GM23338 (cell line): ENCODE results near the gene FHAD1. TPM values are rescaled to one million over a fixed set of nuclear protein-coding genes. Genes with fewer than 3 reads are reported as not detected.

Experiments used
- ATAC-seq: fragments of 200-7000 bp; cut with Tn5 transposase; 3 replicates; pipeline ENCODE4 v1.9.1; 2020
- DNase-seq: peaks from one replicate; pipeline ENCODE4 v3.0.0-alpha.2; 2015; ENCODE audit warnings: low spot score
- H2AFZ ChIP-seq: fragments of 200-600 bp; sonication (generic); 2 replicates; pipeline ENCODE4 v1.8.0; 2016; ENCODE audit warnings: antibody characterized with exemption, mild to moderate bottlenecking, moderate library complexity
- H3F3A ChIP-seq: fragments of 200-600 bp; sonication (generic); replicated peaks from 2 replicates; pipeline ENCODE4 v1.8.0; 2017; ENCODE audit warnings: antibody characterized with exemption, mixed run types, low read depth
- H3K27ac ChIP-seq: fragments of 200-600 bp; sonication (generic); 2 replicates; pipeline ENCODE4 v1.6.1; 2016; ENCODE audit warnings: low read depth
- H3K27me3 ChIP-seq: fragments of 200-600 bp; sonication (generic); 2 replicates; pipeline ENCODE4 v1.8.0; 2016; ENCODE audit warnings: mild to moderate bottlenecking, mixed run types, moderate library complexity; ENCODE audit not compliant: insufficient read depth
- H3K36me3 ChIP-seq: fragments of 200-600 bp; sonication (generic); 2 replicates; pipeline ENCODE4 v1.8.0; 2016; ENCODE audit warnings: mild to moderate bottlenecking; ENCODE audit not compliant: insufficient read depth
- H3K4me1 ChIP-seq: fragments of 200-600 bp; sonication (generic); 2 replicates; pipeline ENCODE4 v1.8.0; 2016; ENCODE audit warnings: mild to moderate bottlenecking, moderate library complexity; ENCODE audit not compliant: insufficient read depth
- H3K4me2 ChIP-seq: fragments of 200-600 bp; sonication (generic); 2 replicates; pipeline ENCODE4 v1.7.1; 2017; ENCODE audit warnings: mixed run types
- H3K4me3 ChIP-seq: fragments of 200-600 bp; sonication (generic); 2 replicates; pipeline ENCODE4 v1.6.1; 2016; ENCODE audit warnings: mixed run types
- H3K79me2 ChIP-seq: fragments of 200-600 bp; sonication (generic); replicated peaks from 2 replicates; pipeline ENCODE4 v1.8.0; 2017; ENCODE audit warnings: mild to moderate bottlenecking; ENCODE audit not compliant: insufficient read depth
- H3K9me2 ChIP-seq: fragments of 200-600 bp; sonication (generic); 2 replicates; pipeline ENCODE4 v1.8.0; 2017; ENCODE audit not compliant: insufficient read depth
- H4K20me1 ChIP-seq: fragments of 200-600 bp; sonication (generic); replicated peaks from 2 replicates; pipeline ENCODE4 v1.8.0; 2017; ENCODE audit warnings: mild to moderate bottlenecking; ENCODE audit not compliant: insufficient read depth
- H3K27ac Mint-ChIP-seq: 2 replicates; pipeline ENCODE4 v1.8.0; 2020; ENCODE audit warnings: inconsistent platforms, mild to moderate bottlenecking, moderate library complexity, mixed read lengths
- H3K27me3 Mint-ChIP-seq: 3 replicates; pipeline ENCODE4 v1.8.0; 2022; ENCODE audit warnings: low read depth, mild to moderate bottlenecking, moderate library complexity, mixed read lengths, inconsistent platforms; ENCODE audit not compliant: insufficient read depth, poor library complexity
- H3K36me3 Mint-ChIP-seq: 3 replicates; pipeline ENCODE4 v1.8.0; 2021; ENCODE audit warnings: low read depth, mild to moderate bottlenecking, inconsistent platforms, moderate library complexity, mixed read lengths
- H3K4me1 Mint-ChIP-seq: 3 replicates; pipeline ENCODE4 v1.8.0; 2020; ENCODE audit warnings: mild to moderate bottlenecking, inconsistent platforms, mixed read lengths
- H3K4me3 Mint-ChIP-seq: 3 replicates; pipeline ENCODE4 v1.8.0; 2021; ENCODE audit warnings: moderate library complexity, mild to moderate bottlenecking, inconsistent platforms, mixed read lengths
- H3K9me3 Mint-ChIP-seq: 3 replicates; pipeline ENCODE4 v1.8.0; 2020; ENCODE audit warnings: moderate library complexity, mild to moderate bottlenecking, inconsistent platforms, mixed read lengths
- CREB1 ChIP-seq: fragments of 250-450 bp; sonication (Bioruptor Pico); IDR thresholded peaks from 2 replicates; pipeline ENCODE4 v1.5.0; 2020; ENCODE audit warnings: low read depth, mild to moderate bottlenecking, moderate library complexity
- EZH2 ChIP-seq: fragments of 200-600 bp; sonication (generic); IDR thresholded peaks from one replicate; pipeline ENCODE4 v1.8.0; 2017; ENCODE audit warnings: antibody characterized with exemption, mild to moderate bottlenecking, low read depth; ENCODE audit not compliant: unreplicated experiment
- EZH2phosphoT487 ChIP-seq: fragments of 200-600 bp; sonication (generic); IDR thresholded peaks from one replicate; pipeline ENCODE4 v1.8.1; 2018; ENCODE audit warnings: antibody characterized with exemption; ENCODE audit not compliant: unreplicated experiment
- JUNB ChIP-seq: IDR thresholded peaks from one replicate; pipeline ENCODE4 v1.6.1; 2016; ENCODE audit warnings: antibody characterized with exemption; ENCODE audit not compliant: unreplicated experiment
- NANOG ChIP-seq: IDR thresholded peaks from 2 replicates; pipeline ENCODE4 v1.6.1; 2016; ENCODE audit warnings: antibody characterized with exemption, borderline replicate concordance
- POLR2AphosphoS5 ChIP-seq: IDR thresholded peaks from 2 replicates; pipeline ENCODE4 v1.6.1; 2016; ENCODE audit warnings: antibody characterized with exemption, low read depth
- STAT1 ChIP-seq: IDR thresholded peaks from one replicate; pipeline ENCODE4 v1.6.1; 2016; ENCODE audit warnings: antibody characterized with exemption; ENCODE audit not compliant: unreplicated experiment
- ZNF114 ChIP-seq: fragments of 250-450 bp; sonication (Bioruptor Pico); IDR thresholded peaks from 2 replicates; pipeline ENCODE4 v1.5.0; 2020; ENCODE audit warnings: mild to moderate bottlenecking, moderate library complexity
- ZNF331 ChIP-seq: fragments of 250-450 bp; sonication (Bioruptor Pico); IDR thresholded peaks from 2 replicates; pipeline ENCODE4 v1.5.0; 2020; ENCODE audit warnings: low read depth, mild to moderate bottlenecking, moderate library complexity
- polyA plus RNA-seq: library from polyadenylated mRNA; unstranded; fragments of >200 nt; fragmentation: Nextera tagmentation; extraction: Ambion mirVana; gene quantifications from 2 replicates; pipeline ENCODE4 v1.2.1, GENCODE V29; 2016
- total RNA-seq: library from RNA; depleted of rRNA; stranded (reverse); fragments of >200 nt; shearing (Covaris generic); gene quantifications from 2 replicates; pipeline ENCODE4 v1.2.3, GENCODE V29; 2014
- TF ChIP-seq, protein P1 (sequence below): IDR thresholded peaks from 2 replicates; pipeline ENCODE4 v1.6.1; 2016; ENCODE audit warnings: antibody characterized with exemption
- TF ChIP-seq, protein P2 (sequence below): IDR thresholded peaks from one replicate; pipeline ENCODE4 v1.6.1; 2018; ENCODE audit warnings: antibody characterized with exemption; ENCODE audit not compliant: unreplicated experiment
- TF ChIP-seq, protein P3 (sequence below): fragments of 250-450 bp; sonication (Bioruptor Pico); IDR thresholded peaks from 2 replicates; pipeline ENCODE4 v1.5.0; 2020; ENCODE audit warnings: mild to moderate bottlenecking, moderate library complexity
- TF ChIP-seq, protein P4 (sequence below), 2 experiments: fragments of 200-600 bp in 1 of 2; sonication (generic) in 1 of 2; conservative IDR thresholded peaks; 2 replicates each; pipeline versions ENCODE4 v1.5.1 to v1.6.1; 2016 to 2017; ENCODE audit warnings: antibody characterized with exemption in 2 of 2, low read depth in 2 of 2, mild to moderate bottlenecking in 2 of 2, moderate library complexity in 1 of 2

Gene FHAD1
- total and polyA plus RNA-seq, 2 experiments from 2014 or later: 1.8 to 3.3 TPM

DNA sequence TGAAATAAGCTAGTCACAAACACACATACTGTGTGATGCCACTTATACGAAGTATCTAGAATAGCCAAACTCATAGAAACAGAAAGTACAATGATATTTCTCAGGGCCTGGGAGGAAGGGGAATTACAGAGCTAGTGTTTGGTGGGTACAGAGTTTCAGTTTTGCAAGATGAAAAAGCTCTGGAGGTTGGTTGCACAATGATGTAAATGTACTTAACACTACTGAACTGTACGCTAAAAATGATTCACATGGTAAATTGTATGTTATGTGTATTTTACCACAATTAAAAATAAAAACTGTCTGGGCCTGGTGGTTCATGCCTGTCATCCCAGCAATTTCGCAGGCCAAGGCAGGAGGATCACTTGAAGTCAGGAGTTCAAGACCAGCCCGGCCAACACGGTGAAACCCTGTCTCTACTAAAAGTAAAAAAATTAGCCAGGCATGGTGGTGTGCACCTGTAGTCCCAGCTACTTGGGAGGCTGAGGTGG lies 15.3 kb upstream of the FHAD1 start (continued):
- TF ChIP-seq, protein P1, sequence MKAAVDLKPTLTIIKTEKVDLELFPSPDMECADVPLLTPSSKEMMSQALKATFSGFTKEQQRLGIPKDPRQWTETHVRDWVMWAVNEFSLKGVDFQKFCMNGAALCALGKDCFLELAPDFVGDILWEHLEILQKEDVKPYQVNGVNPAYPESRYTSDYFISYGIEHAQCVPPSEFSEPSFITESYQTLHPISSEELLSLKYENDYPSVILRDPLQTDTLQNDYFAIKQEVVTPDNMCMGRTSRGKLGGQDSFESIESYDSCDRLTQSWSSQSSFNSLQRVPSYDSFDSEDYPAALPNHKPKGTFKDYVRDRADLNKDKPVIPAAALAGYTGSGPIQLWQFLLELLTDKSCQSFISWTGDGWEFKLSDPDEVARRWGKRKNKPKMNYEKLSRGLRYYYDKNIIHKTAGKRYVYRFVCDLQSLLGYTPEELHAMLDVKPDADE: no peak

DNA sequence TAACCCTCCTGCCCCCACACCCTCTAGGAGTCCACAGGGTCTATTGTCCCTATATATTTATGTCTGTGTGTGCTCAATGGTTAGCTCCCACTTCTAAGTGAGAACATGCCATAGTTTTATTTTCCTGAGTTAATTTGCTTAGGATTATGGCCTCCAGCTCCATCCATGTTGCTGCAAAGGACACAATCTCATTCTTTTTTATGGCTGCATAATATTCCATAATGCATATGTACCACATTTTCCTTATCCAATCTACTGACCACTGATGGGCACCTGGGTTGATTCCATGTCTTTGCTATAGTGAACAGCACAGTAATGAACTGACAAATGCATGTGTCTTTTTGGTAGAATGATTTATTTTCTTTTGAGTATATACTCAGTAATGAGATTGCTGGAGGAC lies 13.3 kb upstream of the FHAD1 start:
- H3K4me1 Mint-ChIP-seq: peaks cover 9% of the 10 kb centered on the region
- no peak for TF ChIP-seq CREB1 (CRISPR knock-in tag)
- TF ChIP-seq ZNF331 (CRISPR knock-in tag): no peak
- no peak for TF ChIP-seq JUNB
- TF ChIP-seq EZH2: no peak
- TF ChIP-seq ZNF114 (CRISPR knock-in tag): no peak
- TF ChIP-seq STAT1: no peak
- TF ChIP-seq POLR2AphosphoS5: no peak
- no peak for TF ChIP-seq NANOG
- no peak for TF ChIP-seq EZH2phosphoT487
- TF ChIP-seq, protein P2, sequence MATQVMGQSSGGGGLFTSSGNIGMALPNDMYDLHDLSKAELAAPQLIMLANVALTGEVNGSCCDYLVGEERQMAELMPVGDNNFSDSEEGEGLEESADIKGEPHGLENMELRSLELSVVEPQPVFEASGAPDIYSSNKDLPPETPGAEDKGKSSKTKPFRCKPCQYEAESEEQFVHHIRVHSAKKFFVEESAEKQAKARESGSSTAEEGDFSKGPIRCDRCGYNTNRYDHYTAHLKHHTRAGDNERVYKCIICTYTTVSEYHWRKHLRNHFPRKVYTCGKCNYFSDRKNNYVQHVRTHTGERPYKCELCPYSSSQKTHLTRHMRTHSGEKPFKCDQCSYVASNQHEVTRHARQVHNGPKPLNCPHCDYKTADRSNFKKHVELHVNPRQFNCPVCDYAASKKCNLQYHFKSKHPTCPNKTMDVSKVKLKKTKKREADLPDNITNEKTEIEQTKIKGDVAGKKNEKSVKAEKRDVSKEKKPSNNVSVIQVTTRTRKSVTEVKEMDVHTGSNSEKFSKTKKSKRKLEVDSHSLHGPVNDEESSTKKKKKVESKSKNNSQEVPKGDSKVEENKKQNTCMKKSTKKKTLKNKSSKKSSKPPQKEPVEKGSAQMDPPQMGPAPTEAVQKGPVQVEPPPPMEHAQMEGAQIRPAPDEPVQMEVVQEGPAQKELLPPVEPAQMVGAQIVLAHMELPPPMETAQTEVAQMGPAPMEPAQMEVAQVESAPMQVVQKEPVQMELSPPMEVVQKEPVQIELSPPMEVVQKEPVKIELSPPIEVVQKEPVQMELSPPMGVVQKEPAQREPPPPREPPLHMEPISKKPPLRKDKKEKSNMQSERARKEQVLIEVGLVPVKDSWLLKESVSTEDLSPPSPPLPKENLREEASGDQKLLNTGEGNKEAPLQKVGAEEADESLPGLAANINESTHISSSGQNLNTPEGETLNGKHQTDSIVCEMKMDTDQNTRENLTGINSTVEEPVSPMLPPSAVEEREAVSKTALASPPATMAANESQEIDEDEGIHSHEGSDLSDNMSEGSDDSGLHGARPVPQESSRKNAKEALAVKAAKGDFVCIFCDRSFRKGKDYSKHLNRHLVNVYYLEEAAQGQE: no peak
- TF ChIP-seq, protein P3, sequence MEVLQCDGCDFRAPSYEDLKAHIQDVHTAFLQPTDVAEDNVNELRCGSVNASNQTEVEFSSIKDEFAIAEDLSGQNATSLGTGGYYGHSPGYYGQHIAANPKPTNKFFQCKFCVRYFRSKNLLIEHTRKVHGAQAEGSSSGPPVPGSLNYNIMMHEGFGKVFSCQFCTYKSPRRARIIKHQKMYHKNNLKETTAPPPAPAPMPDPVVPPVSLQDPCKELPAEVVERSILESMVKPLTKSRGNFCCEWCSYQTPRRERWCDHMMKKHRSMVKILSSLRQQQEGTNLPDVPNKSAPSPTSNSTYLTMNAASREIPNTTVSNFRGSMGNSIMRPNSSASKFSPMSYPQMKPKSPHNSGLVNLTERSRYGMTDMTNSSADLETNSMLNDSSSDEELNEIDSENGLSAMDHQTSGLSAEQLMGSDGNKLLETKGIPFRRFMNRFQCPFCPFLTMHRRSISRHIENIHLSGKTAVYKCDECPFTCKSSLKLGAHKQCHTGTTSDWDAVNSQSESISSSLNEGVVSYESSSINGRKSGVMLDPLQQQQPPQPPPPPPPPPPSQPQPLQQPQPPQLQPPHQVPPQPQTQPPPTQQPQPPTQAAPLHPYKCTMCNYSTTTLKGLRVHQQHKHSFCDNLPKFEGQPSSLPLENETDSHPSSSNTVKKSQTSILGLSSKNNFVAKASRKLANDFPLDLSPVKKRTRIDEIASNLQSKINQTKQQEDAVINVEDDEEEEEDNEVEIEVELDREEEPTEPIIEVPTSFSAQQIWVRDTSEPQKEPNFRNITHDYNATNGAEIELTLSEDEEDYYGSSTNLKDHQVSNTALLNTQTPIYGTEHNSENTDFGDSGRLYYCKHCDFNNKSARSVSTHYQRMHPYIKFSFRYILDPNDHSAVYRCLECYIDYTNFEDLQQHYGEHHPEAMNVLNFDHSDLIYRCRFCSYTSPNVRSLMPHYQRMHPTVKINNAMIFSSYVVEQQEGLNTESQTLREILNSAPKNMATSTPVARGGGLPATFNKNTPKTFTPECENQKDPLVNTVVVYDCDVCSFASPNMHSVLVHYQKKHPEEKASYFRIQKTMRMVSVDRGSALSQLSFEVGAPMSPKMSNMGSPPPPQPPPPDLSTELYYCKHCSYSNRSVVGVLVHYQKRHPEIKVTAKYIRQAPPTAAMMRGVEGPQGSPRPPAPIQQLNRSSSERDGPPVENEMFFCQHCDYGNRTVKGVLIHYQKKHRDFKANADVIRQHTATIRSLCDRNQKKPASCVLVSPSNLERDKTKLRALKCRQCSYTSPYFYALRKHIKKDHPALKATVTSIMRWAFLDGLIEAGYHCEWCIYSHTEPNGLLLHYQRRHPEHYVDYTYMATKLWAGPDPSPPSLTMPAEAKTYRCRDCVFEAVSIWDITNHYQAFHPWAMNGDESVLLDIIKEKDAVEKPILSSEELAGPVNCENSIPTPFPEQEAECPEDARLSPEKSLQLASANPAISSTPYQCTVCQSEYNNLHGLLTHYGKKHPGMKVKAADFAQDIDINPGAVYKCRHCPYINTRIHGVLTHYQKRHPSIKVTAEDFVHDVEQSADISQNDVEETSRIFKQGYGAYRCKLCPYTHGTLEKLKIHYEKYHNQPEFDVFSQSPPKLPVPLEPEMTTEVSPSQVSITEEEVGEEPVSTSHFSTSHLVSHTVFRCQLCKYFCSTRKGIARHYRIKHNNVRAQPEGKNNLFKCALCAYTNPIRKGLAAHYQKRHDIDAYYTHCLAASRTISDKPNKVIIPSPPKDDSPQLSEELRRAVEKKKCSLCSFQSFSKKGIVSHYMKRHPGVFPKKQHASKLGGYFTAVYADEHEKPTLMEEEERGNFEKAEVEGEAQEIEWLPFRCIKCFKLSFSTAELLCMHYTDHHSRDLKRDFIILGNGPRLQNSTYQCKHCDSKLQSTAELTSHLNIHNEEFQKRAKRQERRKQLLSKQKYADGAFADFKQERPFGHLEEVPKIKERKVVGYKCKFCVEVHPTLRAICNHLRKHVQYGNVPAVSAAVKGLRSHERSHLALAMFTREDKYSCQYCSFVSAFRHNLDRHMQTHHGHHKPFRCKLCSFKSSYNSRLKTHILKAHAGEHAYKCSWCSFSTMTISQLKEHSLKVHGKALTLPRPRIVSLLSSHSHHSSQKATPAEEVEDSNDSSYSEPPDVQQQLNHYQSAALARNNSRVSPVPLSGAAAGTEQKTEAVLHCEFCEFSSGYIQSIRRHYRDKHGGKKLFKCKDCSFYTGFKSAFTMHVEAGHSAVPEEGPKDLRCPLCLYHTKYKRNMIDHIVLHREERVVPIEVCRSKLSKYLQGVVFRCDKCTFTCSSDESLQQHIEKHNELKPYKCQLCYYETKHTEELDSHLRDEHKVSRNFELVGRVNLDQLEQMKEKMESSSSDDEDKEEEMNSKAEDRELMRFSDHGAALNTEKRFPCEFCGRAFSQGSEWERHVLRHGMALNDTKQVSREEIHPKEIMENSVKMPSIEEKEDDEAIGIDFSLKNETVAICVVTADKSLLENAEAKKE (CRISPR knock-in tag): no peak
- TF ChIP-seq, protein P4, sequence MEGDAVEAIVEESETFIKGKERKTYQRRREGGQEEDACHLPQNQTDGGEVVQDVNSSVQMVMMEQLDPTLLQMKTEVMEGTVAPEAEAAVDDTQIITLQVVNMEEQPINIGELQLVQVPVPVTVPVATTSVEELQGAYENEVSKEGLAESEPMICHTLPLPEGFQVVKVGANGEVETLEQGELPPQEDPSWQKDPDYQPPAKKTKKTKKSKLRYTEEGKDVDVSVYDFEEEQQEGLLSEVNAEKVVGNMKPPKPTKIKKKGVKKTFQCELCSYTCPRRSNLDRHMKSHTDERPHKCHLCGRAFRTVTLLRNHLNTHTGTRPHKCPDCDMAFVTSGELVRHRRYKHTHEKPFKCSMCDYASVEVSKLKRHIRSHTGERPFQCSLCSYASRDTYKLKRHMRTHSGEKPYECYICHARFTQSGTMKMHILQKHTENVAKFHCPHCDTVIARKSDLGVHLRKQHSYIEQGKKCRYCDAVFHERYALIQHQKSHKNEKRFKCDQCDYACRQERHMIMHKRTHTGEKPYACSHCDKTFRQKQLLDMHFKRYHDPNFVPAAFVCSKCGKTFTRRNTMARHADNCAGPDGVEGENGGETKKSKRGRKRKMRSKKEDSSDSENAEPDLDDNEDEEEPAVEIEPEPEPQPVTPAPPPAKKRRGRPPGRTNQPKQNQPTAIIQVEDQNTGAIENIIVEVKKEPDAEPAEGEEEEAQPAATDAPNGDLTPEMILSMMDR (conservative IDR thresholded peaks at IDR 0.05; ENCODE audit: low read depth in 2 of 2): no peak

More for the DNA sequence above, 13.3 kb upstream of the FHAD1 start:
- Histone ChIP-seq H3F3A (no peaks in the 10 kb centered on the region), H3K4me1 (peaks cover 9% of the 10 kb centered on the region; the same call in 1 of the 2 replicates), H3K27ac (no peak overlapping the region), H3K79me2 (no peaks in the 10 kb centered on the region), H3K27me3 (no peaks in the 10 kb centered on the region), H3K4me2 (no peak overlapping the region), H3K4me3 (no peak overlapping the region), H4K20me1 (no peaks in the 10 kb centered on the region), H2AFZ (no peak overlapping the region), H3K9me2 (no peaks in the 10 kb centered on the region), H3K36me3 (no peaks in the 10 kb centered on the region)
- no peak for DNase-seq
- Mint-ChIP-seq H3K27ac (no peak overlapping the region), H3K36me3 (no peaks in the 10 kb centered on the region), H3K27me3 (peaks cover 3% of the 10 kb centered on the region), H3K9me3 (no peaks in the 10 kb centered on the region), H3K4me3 (no peak overlapping the region)
- ATAC-seq: no peak
